Urothelium cell line (cell line): ENCODE measurements around the gene COL5A3.
"Not testable (repeated sequence)": the region's sequence is repeated elsewhere in the genome, so short reads cannot be mapped to it uniquely, and the experiment has no call there.

Source experiments
- DNase-seq: peaks from one replicate; pipeline ENCODE4 v3.0.0; 2011; ENCODE audit warnings: low spot score, mixed read lengths
- FAIRE-seq: peaks from 2 replicates; lab custom pipeline; 2011; peaks lifted over from hg19 to GRCh38; lab: Jason Lieb, UNC

Gene COL5A3

GRCh38 chr19:9940778-9941177 lies 69.5 kb downstream of the COL5A3 start:
- FAIRE-seq (no peak), DNase-seq (no peak)

GRCh38 chr19:9939301-9939913 lies 70.9 kb downstream of the COL5A3 start:
- no peak for FAIRE-seq
- no peak for DNase-seq

GRCh38 chr19:9937001-9937411 lies 73.3 kb downstream of the COL5A3 start:
- FAIRE-seq = no peak
- no peak for DNase-seq

DNA sequence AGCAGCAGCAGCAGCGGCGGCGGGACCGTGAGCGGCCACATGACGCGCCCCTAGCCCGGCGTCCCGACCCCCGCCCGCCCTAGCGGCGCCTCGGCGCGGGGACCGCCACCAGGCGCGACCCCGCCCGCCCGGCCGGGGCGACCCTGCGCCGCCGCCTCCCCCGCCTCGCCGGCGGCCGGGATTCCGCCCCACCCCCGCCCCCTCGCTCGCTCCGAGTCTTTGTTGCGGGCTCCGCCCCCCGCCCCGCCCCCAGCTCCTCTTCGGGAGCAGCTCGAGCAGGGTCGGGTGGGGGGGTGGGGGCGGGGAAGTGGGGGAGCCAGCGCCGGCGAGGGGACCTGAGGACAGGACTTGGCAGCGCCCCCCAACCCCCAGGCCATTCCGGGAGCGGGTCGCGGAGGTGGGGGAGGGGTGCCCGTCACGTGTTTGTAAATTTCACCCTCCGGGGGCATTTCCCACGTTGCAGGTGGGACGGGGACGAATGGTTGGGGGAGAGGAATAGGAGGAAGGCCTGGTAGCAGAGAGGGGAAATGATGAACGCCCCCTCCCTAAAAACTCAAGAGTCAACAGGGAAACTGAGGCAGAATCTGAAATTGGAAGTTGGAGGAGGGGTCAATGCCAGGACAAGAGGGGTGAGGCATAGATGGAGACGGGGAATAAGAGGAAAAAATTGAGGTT lies 73.8 kb downstream of the COL5A3 start, which contains the start of gene OLFM2:
TSS of gene OLFM2 (minus strand) at position 190 of the 675 bp plus-strand sequence. CDS start at position 41, 149 bp downstream.
- FAIRE-seq (no peak), DNase-seq (peak; percentile 62)

DNA sequence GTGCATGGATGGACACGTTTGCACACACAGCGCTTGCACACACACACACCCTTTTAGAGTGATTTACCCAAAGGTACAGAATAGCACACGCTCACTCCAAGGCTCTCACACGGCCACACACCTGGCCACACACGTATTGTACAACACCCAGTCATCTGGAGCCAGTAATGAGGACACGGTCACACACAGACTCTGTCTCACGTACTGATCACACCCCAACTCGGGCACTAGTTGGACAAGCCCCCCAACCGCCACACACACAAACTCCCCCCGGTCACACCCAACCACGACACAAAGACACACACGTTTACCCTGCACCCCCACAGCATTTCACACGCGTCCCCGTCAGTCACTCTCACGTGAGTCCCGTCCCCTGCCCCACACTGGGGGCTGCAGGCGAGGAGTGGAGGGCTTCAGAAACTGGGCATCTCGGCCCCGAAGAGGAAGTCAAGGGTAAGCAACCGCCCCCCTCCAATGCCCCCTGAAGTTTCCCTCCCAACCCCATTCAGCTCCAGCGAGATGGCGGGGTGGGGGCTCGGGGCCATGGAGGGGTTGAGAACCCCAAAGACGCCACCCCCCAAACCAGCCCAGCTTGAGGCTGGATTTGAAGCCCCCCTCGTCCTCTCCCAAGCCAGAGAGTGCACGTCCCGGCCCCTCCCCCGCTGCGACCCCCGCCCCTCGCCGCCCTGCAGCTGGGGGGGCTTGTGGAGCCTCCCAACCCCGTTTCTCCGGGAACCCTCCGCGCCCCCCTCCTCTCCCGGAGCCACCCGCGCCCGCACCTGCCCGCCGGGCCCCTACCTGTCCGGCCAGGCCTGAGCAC lies 74.6 kb downstream of the COL5A3 start:
- no peak for FAIRE-seq
- DNase-seq = no peak

- DNase-seq (peak; percentile 77), FAIRE-seq (no peak)
Measured at GRCh38 chr19:9934132-9934950, 76.0 kb downstream of the COL5A3 start.

- FAIRE-seq (no peak), DNase-seq (no peak)
Measured at GRCh38 chr19:9932835-9933234, 77.5 kb downstream of the COL5A3 start.

GRCh38 chr19:9931629-9932028 lies 78.7 kb downstream of the COL5A3 start:
- FAIRE-seq = no peak
- no peak for DNase-seq

- DNase-seq (no peak), FAIRE-seq (no peak)
Measured at GRCh38 chr19:9923440-9923839, 86.9 kb downstream of the COL5A3 start.

DNA sequence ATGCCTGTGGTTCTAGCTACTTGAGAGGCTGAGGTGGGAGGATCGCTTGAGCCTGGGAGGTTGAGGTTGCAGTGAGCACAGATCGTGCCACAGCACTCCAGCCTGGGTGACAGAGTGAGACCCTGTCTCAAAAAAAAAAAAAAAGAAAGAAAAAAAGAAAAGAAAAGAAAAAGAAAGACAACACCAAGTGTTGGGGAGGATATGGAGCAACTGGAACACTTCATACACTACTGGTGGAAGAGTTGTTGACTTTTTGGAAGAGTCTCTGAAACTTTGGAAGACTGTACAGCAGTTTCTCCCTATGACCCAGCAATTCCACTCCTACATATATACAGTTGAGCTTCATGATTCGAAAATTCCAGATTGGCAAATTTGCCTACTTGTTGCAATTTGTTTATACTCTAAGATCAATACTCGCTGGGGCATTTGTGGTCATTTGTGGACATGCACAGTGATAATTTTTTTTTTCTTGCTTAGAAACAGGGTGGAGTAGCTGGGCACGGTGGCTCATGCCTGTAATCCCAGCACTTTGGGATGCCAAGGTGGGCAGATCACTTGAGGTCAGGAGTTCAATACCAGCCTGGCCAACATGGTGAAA lies 87.4 kb downstream of the COL5A3 start:
- not testable (repeated sequence) for DNase-seq, FAIRE-seq

DNA sequence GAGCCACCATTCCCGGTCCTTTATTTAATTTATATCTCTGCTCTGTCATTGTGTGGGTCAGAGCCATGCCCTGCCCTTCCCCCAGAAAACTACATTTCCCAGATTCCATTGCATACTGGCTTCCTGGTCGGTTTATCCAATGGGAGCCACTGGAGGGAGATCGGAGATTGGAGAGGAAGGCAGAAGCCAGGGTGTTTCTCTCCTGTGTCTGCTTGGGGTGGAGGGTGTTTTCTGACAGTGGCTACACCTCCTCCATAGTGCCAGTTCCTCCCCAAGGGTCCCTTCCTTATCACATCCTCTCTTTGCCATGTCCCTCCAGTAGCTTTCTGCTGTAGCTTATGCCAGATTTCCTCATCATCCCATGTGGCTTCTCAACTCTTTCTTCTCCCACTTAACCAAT lies 93.0 kb downstream of the COL5A3 start:
- DNase-seq = peak; percentile 68
- FAIRE-seq = no peak

GRCh38 chr19:9916719-9917118 lies 93.6 kb downstream of the COL5A3 start:
- no peak for FAIRE-seq
- DNase-seq = no peak

GRCh38 chr19:9914315-9915207 lies 95.7 kb downstream of the COL5A3 start:
- DNase-seq (peak; percentile 89), FAIRE-seq (no peak)

- peak; percentile 52 for DNase-seq
- FAIRE-seq = no peak
Measured at GRCh38 chr19:9914001-9914314, 96.3 kb downstream of the COL5A3 start.

DNA sequence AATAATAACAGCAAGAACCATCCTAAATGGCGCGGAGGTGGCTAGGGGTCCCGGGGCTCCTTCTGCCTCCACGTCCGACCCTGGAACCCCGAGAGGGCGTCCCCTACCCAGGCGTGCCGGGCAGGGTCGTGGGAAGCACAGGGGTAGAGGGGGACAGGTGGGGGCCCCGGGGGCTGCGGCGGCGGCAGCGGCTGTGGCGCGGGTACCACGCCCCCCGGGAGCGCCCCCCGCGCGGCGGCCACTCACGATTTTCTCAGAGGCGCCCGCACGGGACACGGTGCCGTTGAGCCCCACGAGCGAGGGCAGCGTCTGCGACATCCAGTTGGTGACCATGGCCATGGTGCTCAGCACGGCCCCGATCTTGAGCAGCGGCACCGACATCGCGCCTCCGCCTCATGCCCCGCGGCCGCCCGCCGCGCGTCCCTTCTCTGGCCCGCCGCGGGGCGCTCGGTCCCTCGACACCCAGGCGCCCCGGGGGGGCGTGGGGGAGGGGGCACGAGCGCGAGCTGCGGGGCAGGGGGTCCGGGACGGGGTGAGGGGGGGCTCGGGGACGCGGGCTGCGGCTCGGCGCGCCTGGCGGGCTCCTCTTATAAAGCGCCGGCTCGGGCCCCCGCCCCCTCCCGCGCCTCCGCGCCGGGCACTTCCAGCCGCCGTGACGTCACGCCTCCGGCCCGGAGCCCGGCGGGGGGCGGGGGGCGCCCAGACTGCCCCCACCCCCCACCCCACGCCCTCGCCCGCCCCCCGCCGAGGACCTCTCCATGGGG lies 96.9 kb downstream of the COL5A3 start:
- no peak for FAIRE-seq
- peak; percentile 68 for DNase-seq

- FAIRE-seq (no peak), DNase-seq (no peak)
Measured at GRCh38 chr19:9912551-9913236, 97.6 kb downstream of the COL5A3 start.

- no peak for FAIRE-seq
- DNase-seq = no peak
Measured at GRCh38 chr19:9911524-9912185, 98.6 kb downstream of the COL5A3 start.

GRCh38 chr19:9910625-9911024 lies 99.7 kb downstream of the COL5A3 start:
- no peak for DNase-seq
- no peak for FAIRE-seq
